Hepatocyte (in vitro differentiated cells): ENCODE data around the gene SETD3.

Source experiments
- CTCF ChIP-seq: fragments of 200-600 bp; sonication (generic); IDR thresholded peaks from 2 replicates; pipeline ENCODE4 v1.5.1; 2016; ENCODE audit warnings: antibody characterized with exemption, mild to moderate bottlenecking; ENCODE audit not compliant: poor library complexity
- EZH2 ChIP-seq: fragments of 200-600 bp; sonication (generic); IDR thresholded peaks from 2 replicates; pipeline ENCODE4 v1.6.1; 2016; ENCODE audit warnings: antibody characterized with exemption, mild to moderate bottlenecking, borderline replicate concordance

GRCh38 chr14:99475660-99476059 lies 5.0 kb downstream of the SETD3 start:
- TF ChIP-seq CTCF (no peak), EZH2 (no peak)
